ENCODE results near the gene SCP2.
"Not testable (repeated sequence)": the region's sequence is repeated elsewhere in the genome, so short reads cannot be mapped to it uniquely, and the experiment has no call there.

Gene SCP2

DNA sequence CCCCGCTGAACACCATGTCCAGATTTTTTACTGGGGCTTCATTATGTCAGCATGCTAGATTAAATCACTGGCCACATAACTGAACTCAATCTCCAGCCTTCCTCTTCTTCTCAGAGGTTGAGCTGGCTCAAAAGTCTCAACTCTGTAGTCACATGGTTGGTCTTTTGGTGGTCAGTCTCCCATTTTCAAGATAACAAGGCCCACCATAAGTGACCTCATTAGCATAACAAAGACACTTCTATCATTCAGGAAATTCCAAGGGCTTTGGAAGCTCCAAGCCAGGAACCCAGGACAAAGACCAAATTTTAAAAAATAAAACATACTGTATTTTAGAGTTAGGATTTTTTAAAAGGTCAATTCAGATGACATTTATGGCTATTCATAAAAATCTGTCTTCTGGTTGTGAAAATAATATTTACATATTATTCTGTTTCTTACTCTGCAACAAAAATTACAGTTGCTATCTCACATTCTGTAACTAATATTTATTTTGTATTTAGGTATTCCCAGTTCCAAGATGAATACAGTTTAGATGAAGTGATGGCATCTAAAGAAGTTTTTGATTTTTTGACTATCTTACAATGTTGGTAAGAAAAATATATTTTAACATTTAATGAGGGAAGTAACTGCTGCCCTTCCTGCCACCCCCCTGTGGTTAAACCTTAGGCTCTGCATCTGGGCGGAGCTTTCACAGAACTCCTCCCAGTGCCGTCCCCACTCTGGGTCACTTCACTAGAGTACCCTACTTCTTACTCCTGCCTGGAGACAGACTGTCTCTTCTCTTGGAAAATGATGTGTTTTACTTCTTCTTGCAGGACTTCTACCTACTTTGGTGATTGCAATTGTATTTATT lies 49.3 kb downstream of the SCP2 start:
- no peak for DNase-seq

- DNase-seq: no peak
Observed at GRCh38 chr1:52978045-52978444, 51.0 kb downstream of the SCP2 start.

- DNase-seq: not testable (repeated sequence)
Observed at GRCh38 chr1:52992733-52993132, 65.7 kb downstream of the SCP2 start.

GRCh38 chr1:52994656-52995055 lies 67.6 kb downstream of the SCP2 start:
- DNase-seq: no peak

- no peak for DNase-seq
Observed at GRCh38 chr1:52996653-52997052, 69.6 kb downstream of the SCP2 start.

DNA sequence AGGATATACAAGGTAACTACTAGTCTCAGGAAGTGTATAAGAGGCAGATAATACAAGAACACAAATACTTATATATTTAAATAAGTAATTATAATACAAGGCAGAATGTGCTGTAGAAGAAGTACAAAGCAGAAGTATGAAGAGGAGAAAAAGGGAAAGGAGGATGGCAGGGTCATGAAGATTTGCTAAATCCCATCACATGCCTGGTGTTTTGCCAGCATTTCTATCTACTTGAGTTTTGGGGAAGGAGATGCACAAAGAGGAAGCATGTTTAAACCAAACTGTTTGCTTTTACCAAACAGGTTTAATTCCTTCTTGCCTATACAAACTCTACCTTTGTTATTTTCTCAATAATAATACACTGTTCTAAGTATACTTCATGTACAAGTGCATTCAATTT lies 74.1 kb downstream of the SCP2 start:
- no peak for DNase-seq

DNA sequence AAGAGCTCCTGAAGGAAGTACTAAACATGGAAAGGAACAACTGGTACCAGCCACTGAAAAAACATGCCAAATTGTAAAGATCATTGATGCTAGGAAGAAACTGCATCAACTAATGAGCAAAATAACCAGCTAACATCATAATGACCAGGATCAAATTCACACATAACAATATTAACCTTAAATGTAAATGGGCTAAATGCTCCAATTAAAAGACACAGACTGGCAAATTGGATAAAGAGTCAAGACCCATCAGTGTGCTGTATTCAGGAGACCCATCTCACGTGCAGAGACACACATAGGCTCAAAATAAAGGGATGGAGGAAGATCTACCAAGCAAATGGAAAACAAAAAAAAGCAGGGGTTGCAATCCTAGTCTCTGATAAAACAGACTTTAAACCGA lies 79.5 kb downstream of the SCP2 start:
- DNase-seq: not testable (repeated sequence)

GRCh38 chr1:53010247-53010646 lies 83.2 kb downstream of the SCP2 start:
- not testable (repeated sequence) for DNase-seq

DNA sequence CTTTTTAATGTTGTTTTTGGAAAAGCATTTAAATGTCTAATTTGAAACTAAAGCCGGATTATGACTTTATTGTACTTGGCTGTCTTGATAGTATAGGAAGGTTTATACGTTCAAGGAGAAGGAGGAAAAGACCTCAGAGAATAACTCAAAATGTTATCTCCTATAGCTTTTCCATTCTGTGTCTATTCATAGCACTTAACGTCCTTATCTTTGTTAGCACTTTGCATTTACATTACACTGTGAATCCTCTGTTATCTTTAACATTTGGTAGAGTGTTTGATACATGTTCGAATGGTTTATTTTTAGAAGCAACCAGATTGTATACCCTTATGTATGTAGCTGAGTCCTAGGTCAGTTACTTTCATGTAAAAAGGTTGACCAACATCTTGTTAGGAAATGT lies 84.1 kb downstream of the SCP2 start:
- DNase-seq: no peak

DNA sequence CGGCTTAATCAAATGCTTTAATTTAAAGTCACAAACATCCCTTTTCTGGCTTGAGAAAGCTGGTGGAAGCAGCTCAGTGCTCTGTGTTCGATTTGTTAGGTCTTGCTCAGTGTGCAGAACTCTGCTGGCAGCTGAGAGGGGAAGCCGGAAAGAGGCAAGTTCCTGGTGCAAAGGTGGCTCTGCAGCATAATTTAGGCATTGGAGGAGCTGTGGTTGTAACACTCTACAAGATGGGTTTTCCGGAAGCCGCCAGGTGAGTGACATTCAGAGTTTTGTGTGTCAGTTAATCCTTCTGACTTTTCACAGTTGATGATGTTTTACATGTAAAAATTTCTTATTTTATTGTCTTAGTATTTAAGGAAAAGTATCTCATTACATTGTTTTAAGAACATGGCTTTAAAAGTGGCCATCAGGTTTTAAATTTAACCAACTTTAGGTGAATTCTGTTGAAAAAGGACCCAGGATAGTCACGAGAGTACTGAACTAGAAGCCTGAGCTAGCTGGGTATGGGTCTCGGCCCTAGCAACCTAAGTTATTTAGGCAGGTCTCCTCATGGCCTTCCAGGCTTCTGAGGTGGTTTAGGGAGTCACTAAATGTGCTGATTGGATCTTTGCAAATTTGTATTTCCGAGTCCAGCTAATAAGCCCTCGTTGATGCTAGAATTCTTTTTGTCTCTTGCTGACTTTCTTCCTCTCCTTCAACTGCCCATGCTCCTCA lies 87.9 kb downstream of the SCP2 start:
- peak; percentile 45 for DNase-seq

DNA sequence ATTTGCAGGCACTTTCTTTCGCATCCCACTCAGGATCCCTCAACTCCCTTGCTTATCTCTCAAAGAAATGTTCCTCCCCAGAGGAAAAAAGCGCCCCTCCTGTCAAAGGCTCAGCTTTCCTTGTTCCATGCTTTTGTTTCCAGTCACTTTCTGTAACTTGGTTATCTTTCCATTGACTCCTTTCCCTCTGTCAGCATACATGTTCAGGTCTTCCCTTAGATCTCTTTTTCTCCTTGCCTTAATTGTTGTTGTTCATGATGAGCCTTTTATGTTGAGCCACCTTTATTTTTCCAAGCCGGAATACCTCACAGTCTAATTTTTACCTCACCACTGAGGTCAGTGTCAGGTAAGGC lies 88.4 kb downstream of the SCP2 start:
- DNase-seq: no peak

GRCh38 chr1:53016705-53017104 lies 89.6 kb downstream of the SCP2 start:
- no peak for DNase-seq

DNA sequence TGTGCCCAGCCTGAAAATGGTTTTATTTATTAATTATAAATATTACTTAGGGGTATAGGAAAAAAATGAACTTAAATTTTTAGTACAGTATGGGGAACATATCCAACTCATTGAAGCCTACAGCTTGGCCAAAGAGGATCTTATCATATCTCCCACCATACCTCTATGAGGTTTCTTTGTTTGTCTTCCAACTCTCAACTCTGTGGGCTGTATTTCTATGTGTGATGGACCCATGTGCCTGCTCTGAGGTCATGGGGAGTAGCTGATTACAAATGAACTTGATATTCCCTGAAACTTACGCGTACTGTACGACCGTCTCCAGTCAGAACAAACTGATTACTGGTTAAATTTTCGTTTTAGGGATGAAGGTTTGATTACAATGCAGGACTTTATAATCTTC lies 93.5 kb downstream of the SCP2 start:
- DNase-seq: no peak

DNA sequence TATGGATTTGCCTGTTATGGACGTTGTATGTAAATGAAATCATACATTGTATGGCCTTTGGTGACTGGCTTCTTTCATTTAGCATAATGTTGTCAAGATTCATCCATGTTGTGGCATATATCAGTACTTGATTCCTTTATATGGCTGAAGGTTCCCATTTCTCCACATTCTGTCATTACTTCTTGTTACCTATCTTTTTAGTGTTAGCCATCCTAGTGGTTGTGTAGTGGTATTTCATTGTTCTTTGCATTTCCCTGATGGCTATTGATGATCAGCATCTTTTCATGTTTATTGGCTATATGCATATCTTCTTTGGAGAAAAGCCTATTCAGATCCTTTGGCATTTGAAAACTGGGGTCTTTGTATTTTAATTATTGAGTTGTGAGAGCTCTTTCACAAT lies 95.1 kb downstream of the SCP2 start:
- no peak for DNase-seq

DNA sequence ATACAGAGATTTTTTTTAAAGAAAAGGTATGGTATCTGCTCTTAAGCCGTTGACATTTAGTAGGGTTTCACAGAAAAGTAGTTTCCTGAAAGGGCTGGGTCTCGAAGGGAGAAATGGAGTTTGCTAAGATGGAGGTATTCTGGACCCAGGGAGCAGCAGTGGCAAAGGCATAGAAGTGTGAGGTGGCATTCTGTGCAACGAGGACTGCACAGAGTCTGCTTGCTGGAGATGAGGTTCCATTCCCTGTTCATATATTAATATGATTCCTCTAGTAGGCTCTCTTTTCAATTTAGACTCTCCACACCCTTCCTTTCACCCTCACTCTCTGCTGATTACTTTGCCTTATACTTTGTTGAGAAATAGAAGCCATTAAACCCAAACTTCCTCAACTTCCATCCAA lies 96.5 kb downstream of the SCP2 start:
- no peak for DNase-seq

- DNase-seq: no peak
Observed at GRCh38 chr1:53024117-53024516, 97.0 kb downstream of the SCP2 start.

DNA sequence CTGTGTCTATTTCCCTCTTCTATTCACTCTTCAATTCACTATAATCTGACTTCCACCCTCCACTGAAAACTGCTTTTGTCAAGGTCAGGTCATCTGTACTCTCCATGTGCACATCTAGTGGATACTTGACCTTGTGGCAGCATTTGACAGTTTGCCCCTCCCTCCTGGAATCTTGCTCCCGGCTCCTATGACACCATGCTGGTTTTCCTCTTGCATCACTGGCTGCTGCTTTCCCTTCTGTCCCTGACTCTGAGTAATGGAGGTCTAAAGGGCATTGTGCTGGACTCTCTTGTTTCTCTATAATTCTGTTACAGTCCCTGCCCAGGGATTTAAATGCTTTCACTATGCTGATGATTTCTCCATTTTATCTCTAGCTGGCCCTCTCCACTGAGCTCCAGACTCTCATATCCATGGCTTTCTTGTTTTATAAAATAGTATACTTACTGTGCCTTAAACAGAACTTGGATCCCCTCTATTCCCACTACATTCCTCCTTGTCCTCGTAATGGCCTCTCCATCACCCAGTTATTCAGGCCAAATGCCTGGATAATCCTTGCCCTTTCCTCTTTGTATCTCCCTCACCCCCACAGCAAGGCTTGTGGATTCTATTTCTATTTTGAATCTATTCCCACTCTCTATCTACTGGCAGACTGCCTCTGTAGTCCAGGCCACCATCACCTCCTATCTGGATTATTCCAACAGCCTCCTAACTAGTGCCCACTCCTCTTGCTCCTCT lies 98.1 kb downstream of the SCP2 start:
- peak; percentile 7 for DNase-seq

DNA sequence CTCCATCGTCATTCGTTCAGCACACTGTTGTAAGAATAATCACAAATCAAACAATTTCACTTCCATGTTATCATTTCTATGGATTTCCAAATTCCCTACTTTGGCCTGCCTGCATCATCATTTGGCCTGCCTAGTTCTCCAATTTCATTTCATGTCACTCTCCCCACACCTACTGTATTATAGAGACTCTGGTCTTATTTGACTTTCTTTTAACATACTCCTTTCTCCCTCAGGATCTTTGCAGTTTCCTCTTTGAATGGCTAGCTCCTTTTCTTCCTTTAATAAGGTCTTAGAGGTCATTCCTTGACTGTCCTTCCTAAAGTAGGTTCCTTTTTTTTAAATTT lies 98.7 kb downstream of the SCP2 start:
- no peak for DNase-seq

GRCh38 chr1:53026254-53026653 lies 99.2 kb downstream of the SCP2 start:
- no peak for DNase-seq

GRCh38 chr1:53031732-53032131 lies 104.7 kb downstream of the SCP2 start:
- DNase-seq: no peak

DNA sequence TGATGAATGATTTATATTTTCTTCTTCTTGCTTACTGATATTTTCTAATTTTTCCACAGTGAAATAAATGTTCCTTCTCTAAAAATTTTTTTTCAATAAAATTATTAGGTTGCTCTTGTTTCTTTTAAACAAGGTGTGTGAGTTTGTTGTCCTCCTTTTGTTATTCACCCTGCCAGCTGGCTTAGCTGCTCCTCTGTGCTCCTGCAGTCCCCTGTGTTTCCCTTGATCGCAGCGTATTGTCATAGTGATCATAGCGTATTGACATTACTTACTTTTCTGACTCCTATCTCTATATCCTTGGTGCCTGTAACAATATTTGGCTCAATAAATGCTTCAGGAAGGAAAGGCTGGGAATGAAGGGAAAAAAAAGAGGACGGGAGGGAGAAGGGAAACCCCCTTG lies 110.1 kb downstream of the SCP2 start:
- DNase-seq: no peak

- DNase-seq: no peak
Observed at GRCh38 chr1:53038566-53038965, 111.5 kb downstream of the SCP2 start.

DNA sequence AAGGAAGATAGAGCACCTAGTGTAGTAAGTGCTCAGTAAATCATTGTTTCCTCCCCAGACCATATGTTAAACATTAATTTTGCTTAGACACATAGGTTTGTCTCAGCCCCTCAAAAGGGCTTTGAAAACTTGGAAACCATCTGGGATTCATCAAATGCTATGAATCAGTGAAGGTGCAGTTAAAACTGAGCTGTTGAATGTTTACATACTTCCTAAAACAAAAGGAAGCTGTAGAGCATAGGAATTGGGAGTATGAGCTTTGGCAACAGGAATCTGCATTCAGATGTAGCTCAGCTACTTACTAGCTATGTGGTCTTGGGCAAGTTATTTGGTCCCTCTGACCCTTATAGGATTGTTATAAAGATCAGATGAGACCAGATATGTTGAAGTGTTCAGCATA lies 116.2 kb downstream of the SCP2 start:
- DNase-seq: no peak

DNA sequence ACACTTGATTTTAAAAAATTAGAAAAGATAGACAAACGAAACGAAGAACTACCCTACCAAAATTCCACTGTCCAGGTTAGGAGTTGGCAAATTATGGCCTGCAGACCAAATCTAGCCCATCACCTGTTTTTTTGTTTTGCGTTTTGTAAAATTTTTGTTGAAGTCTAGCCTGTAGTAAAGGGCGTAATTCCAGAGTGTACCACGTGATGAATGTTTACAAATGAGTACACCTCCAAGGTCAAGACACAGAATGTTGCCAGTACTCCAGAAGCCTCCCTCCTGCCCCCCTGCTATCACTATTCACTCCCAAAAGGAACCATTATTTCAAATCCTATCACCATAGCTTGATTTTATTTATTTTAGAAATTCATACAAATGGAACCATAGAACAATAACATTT lies 117.8 kb downstream of the SCP2 start:
- no peak for DNase-seq
